Measurements from ENCODE around the gene TP53RK. TPM values are rescaled to one million over a fixed set of nuclear protein-coding genes. Genes with fewer than 3 reads are reported as not detected.

TP53RK gene
- total and polyA plus RNA-seq, 2 donors (not counting 1 experiment from before 2014, with no cell fraction given) = 3.1 to 22.5 TPM

DNA sequence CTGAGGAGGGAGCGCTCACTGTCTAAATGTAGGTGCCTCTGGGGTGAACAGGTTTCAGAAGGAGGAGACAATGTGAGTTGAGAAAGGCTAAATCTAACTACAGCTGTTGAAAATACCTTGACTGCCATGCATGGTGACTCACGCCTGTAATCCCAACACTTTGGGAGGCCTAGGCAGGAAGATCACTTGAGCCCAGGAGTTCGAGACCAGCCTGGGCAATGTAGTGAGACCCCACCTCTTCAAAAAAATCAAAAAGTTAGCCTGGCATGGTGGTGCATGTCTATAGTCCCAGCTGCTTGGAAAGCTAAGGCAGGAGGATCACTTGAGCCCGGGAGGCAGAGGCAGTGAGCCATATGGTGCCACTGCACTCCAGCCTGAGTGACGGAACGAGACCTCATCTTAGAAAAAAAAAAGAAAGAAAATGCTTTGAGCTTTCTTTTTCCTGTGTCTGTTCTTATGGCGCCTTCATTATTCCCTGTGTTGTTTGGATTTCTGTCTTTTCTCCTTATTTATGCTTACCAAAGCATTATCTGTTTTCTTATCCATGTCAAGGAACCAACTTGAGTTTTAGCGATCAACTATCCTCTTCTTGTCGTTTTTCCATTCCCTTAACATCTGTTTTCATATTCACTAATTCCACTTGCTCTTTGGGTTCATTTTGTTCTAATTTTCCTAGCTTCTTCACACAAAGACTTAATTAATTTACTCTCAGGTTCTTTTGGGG, 28.7 kb upstream of the TP53RK start:
- no peak for TF ChIP-seq EZH2 (IDR thresholded peaks at IDR 0.05; ENCODE audit: borderline replicate concordance, insufficient read depth, low read depth, low read length, poor library complexity, severe bottlenecking)
- TF ChIP-seq, protein P1, sequence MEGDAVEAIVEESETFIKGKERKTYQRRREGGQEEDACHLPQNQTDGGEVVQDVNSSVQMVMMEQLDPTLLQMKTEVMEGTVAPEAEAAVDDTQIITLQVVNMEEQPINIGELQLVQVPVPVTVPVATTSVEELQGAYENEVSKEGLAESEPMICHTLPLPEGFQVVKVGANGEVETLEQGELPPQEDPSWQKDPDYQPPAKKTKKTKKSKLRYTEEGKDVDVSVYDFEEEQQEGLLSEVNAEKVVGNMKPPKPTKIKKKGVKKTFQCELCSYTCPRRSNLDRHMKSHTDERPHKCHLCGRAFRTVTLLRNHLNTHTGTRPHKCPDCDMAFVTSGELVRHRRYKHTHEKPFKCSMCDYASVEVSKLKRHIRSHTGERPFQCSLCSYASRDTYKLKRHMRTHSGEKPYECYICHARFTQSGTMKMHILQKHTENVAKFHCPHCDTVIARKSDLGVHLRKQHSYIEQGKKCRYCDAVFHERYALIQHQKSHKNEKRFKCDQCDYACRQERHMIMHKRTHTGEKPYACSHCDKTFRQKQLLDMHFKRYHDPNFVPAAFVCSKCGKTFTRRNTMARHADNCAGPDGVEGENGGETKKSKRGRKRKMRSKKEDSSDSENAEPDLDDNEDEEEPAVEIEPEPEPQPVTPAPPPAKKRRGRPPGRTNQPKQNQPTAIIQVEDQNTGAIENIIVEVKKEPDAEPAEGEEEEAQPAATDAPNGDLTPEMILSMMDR (IDR thresholded peaks at IDR 0.05) = no peak
- Histone ChIP-seq H3K27ac (ENCODE audit: low read length in 2 of 2) (no peak overlapping the region), H3K36me3 (replicated peaks in 1 of 2; ENCODE audit: control extremely low read depth in 1 of 2, control insufficient read depth in 1 of 2, extremely low read depth in 1 of 2, insufficient read depth in 2 of 2, low read length in 1 of 2) (no peaks in the 10 kb centered on the region), H3K27me3 (replicated peaks in 1 of 4; ENCODE audit: control extremely low read depth in 1 of 4, control insufficient read depth in 3 of 4, insufficient read depth in 4 of 4, low read length in 3 of 4) (peaks cover 0 to 14% (median 2%) of the 10 kb centered on the region in 4 experiments), H2AFZ (ENCODE audit: insufficient read depth, low read depth, low read length, poor library complexity, severe bottlenecking) (no peak overlapping the region), H3K9me3 (ENCODE audit: control extremely low read depth in 1 of 3, control insufficient read depth in 2 of 3, insufficient read depth in 1 of 3, low read length in 2 of 3) (peaks cover 0 to 5% (median 4%) of the 10 kb centered on the region in 3 donors), H3K4me2 (replicated peaks; ENCODE audit: low read depth, low read length, poor library complexity, severe bottlenecking) (no peak overlapping the region), H3K79me2 (ENCODE audit: control insufficient read depth, insufficient read depth, low read length) (no peaks in the 10 kb centered on the region), H3K4me1 (ENCODE audit: control insufficient read depth in 2 of 2, insufficient read depth in 2 of 2, low read length in 2 of 2) (no peaks in the 10 kb centered on the region), H3K9ac (ENCODE audit: low read length) (no peak overlapping the region), H3K4me3 (ENCODE audit: control extremely low read depth in 1 of 5, extremely low read depth in 1 of 5, insufficient read depth in 1 of 5, low read depth in 2 of 5, low read length in 4 of 5) (no peak overlapping the region), H4K20me1 (ENCODE audit: control insufficient read depth, insufficient read depth, low read length, poor library complexity, severe bottlenecking) (no peaks in the 10 kb centered on the region)
- intact Hi-C loops (cut with micrococcal nuclease) = no loop called here
- Mint-ChIP-seq H3K9me3 (ENCODE audit: insufficient read depth) (peaks cover 5% of the 10 kb centered on the region), H3K27ac (no peak overlapping the region), H3K27me3 (peaks cover 43% of the 10 kb centered on the region), H3K4me3 (no peak overlapping the region), H3K4me1 (no peaks in the 10 kb centered on the region)
- WGBS (ENCODE audit: insufficient coverage) = 98% methylated on average over 6 of the region's 9 CpGs
- ATAC-seq (ENCODE audit: low read depth) = no peak
- ChIA-PET POLR2A (no interaction called here), CTCF (no interaction called here)
- DNase-seq = no peak

DNA sequence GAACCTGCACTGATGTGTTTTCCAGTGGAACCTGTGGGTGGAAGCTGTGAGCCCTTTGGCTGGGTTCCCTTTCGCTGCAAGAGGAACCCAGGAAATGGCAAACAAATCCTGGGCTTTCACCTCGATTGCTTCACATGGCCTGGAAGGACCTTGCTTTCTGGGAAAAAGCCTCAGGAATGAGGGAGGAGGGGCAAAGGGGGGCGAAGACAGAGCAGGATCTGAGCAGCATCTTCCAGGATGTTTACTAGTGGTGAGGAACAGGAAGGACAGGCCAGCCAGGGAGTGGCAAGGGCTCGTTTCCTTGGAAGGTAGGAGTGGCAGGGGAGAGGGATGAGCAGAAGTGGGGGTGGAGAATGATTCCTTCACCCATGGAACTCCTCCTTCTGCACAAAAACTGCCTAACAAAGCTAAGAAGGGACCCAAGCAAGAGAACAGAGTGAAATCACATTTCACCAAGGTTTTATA, 26.1 kb upstream of the TP53RK start:
- H3K4me3 Mint-ChIP-seq = no peak overlapping the region
- no peaks in the 10 kb centered on the region for H3K4me1 ChIP-seq (ENCODE audit: control insufficient read depth in 2 of 2, insufficient read depth in 2 of 2, low read length in 2 of 2)
- H3K27me3 Mint-ChIP-seq = peaks cover 57% of the 10 kb centered on the region
- no peak overlapping the region for H3K27ac Mint-ChIP-seq
- peaks cover 3% of the 10 kb centered on the region for H3K9me3 Mint-ChIP-seq (ENCODE audit: insufficient read depth)
- no peak overlapping the region for H2AFZ ChIP-seq (ENCODE audit: insufficient read depth, low read depth, low read length, poor library complexity, severe bottlenecking)
- ATAC-seq (ENCODE audit: low read depth) (no peak), DNase-seq (no peak)
- ChIA-PET POLR2A (no interaction called here), CTCF (interaction anchor here (0.9 kb wide), 1 partner anchor 11 kb away, joined by 3 read pairs; no protein-coding TSS in a partner anchor)
- H4K20me1 ChIP-seq (ENCODE audit: control insufficient read depth, insufficient read depth, low read length, poor library complexity, severe bottlenecking) = no peaks in the 10 kb centered on the region
- no peak overlapping the region for H3K4me2 ChIP-seq (replicated peaks; ENCODE audit: low read depth, low read length, poor library complexity, severe bottlenecking)
- peaks cover 0 to 24% (median 7%) of the 10 kb centered on the region in 4 experiments for H3K27me3 ChIP-seq (replicated peaks in 1 of 4; ENCODE audit: control extremely low read depth in 1 of 4, control insufficient read depth in 3 of 4, insufficient read depth in 4 of 4, low read length in 3 of 4)
- H3K27ac ChIP-seq (ENCODE audit: low read length in 2 of 2) = no peak overlapping the region
- WGBS (ENCODE audit: insufficient coverage) = 79% methylated on average over 3 of the region's 4 CpGs
- H3K4me1 Mint-ChIP-seq = peaks cover 2% of the 10 kb centered on the region
- H3K36me3 ChIP-seq (replicated peaks in 1 of 2; ENCODE audit: control extremely low read depth in 1 of 2, control insufficient read depth in 1 of 2, extremely low read depth in 1 of 2, insufficient read depth in 2 of 2, low read length in 1 of 2) = no peaks in the 10 kb centered on the region
- no peaks in the 10 kb centered on the region for H3K9me3 ChIP-seq (ENCODE audit: control extremely low read depth in 1 of 3, control insufficient read depth in 2 of 3, insufficient read depth in 1 of 3, low read length in 2 of 3)
- TF ChIP-seq EZH2 (IDR thresholded peaks at IDR 0.05; ENCODE audit: borderline replicate concordance, insufficient read depth, low read depth, low read length, poor library complexity, severe bottlenecking) = no peak
- intact Hi-C loops (cut with micrococcal nuclease) = no loop called here
- no peak overlapping the region for H3K9ac ChIP-seq (ENCODE audit: low read length)
- H3K79me2 ChIP-seq (ENCODE audit: control insufficient read depth, insufficient read depth, low read length) = no peaks in the 10 kb centered on the region
- no peak overlapping the region for H3K4me3 ChIP-seq (ENCODE audit: control extremely low read depth in 1 of 5, extremely low read depth in 1 of 5, insufficient read depth in 1 of 5, low read depth in 2 of 5, low read length in 4 of 5)

Measured in B cell (primary cell).